ENCODE results near the gene UBA7.
"Not testable (repeated sequence)": the region's sequence is repeated elsewhere in the genome, so short reads cannot be mapped to it uniquely, and the experiment has no call there.

The UBA7 gene

GRCh38 chr3:49786357-49787181 lies 27.2 kb downstream of the UBA7 start, which contains the start of gene IP6K1:
TSS of gene IP6K1 (minus strand) at chr3:49786542. CDS start at chr3:49748040, 38,502 bp downstream.
- peak; percentile 99 to 100 for DNase-seq (ENCODE audit: low read depth in 2 of 2)

- no peak for DNase-seq (ENCODE audit: low read depth in 2 of 2)
Observed at GRCh38 chr3:49785565-49786356, 28.0 kb downstream of the UBA7 start.

- DNase-seq (ENCODE audit: low read depth in 2 of 2): not testable (repeated sequence)
Observed at GRCh38 chr3:49782277-49782676, 31.5 kb downstream of the UBA7 start.

DNA sequence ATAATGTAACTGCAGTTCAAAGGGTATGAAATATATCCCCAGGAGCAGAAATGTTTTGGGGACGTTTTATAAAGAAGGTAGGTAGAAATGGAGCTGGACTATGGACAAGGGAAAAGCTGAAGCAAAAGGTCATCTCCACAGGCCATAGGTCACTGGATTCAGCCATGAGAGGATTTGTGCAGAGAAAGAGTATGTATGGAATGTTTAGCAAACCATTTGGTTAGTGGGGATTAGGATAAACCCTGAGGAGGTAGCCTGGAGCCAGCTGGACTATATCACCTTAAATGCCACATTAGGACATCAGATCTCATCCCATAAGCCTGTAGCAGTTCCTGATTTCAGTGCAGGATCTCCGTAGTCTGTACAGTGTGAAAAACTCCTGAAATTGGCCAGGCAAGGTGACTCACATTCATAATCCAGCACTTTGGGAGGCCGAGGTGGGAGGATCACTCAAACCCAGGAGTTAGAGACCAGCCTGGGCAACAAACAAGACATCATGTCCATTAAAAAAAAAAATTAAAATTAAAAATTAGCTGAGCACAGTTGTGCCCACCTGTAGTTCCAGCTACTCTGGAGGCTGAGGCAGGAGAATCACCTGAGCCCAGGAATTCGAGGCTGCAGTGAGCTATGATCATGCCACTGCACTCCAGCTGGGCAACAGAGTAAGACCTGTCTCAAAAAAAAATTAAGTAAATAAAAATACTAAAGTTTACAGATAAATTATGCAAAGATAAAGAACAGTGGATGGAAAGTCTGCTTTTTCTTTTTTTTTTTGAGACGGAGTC lies 32.1 kb downstream of the UBA7 start:
- DNase-seq (ENCODE audit: low read depth in 2 of 2): no peak

- DNase-seq (ENCODE audit: low read depth in 2 of 2): not testable (repeated sequence)
Observed at GRCh38 chr3:49780975-49781365, 32.8 kb downstream of the UBA7 start.

GRCh38 chr3:49780080-49780974 lies 33.4 kb downstream of the UBA7 start:
- no peak for DNase-seq (ENCODE audit: low read depth in 2 of 2)

- DNase-seq (ENCODE audit: low read depth in 2 of 2): no peak
Observed at GRCh38 chr3:49779358-49780079, 34.2 kb downstream of the UBA7 start.

DNA sequence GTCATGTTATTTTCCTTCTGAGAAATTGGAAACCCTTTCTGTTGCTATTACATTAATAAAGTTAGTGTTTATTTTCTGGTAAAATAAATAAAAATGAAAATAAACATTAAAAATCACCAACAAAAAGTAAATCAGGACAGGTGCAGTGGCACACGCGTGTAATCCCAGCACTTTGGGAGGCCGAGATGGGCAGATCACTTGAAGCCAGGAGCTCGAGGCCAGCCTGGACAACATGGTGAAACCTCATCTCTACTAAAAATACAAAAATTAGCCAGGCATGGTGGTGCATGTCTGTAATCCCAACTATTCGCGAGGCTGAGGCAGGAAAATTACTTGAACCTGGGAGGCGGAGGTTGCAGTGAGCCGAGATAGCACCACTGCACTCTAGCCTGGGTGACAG lies 37.7 kb downstream of the UBA7 start:
- DNase-seq (ENCODE audit: low read depth in 2 of 2): not testable (repeated sequence)

GRCh38 chr3:49775538-49775937 lies 38.2 kb downstream of the UBA7 start:
- DNase-seq (ENCODE audit: low read depth in 2 of 2): no peak

- no peak for DNase-seq (ENCODE audit: low read depth in 2 of 2)
Observed at GRCh38 chr3:49772703-49773102, 41.0 kb downstream of the UBA7 start.

- DNase-seq (ENCODE audit: low read depth in 2 of 2): no peak
Observed at GRCh38 chr3:49771340-49771938, 42.3 kb downstream of the UBA7 start.

DNA sequence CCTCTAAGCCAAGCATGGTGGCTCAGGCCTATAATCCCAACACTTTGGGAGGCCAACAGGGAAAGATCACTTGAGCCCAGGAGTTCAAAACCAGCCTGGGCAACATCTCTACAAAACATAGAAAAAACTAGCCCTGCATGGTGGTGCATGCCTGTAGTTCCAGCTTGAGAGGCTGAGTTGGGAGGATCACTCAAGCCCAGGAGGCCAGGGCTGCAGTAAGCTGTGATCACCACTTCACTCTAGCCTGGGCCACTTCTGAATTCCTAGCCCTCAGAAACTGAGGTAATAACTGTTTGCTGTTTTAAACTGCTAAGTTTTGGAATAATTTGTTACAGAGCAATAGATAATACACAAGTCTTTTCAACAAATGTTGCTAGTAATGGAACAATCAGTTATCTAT lies 43.8 kb downstream of the UBA7 start:
- DNase-seq (ENCODE audit: low read depth in 2 of 2): no peak

DNA sequence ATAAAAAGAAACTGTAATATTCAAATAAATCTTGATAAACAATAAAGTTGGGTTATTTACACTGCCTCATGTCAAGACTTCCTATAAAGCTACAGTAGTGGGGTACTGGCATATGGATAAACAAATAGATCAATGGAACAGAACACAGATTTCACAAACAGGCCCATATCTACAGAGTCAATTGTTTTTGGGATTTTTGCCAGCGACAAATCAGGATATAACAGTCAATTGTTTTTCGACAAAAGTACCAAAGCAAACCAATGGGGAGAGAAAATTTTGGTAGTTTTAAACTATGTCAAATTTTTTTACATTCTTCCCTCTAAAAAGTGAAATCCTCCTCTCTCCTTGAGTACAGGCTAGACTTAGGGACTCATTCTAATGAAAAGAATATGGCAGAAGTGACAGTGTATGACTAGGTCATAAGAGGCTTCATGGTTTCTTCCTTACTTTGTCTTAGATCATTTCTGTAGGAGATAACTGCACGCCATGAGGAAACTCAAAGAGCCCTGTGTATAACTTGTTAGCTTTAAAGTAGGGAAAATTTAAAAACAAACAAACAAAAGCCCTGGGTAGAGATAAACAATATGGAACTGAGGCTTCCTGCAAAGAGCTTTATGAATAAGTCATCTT lies 44.4 kb downstream of the UBA7 start:
- DNase-seq (ENCODE audit: low read depth in 2 of 2): no peak

- no peak for DNase-seq (ENCODE audit: low read depth in 2 of 2)
Observed at GRCh38 chr3:49763981-49764380, 49.8 kb downstream of the UBA7 start.

- DNase-seq (ENCODE audit: low read depth in 2 of 2): no peak
Observed at GRCh38 chr3:49761661-49762060, 52.1 kb downstream of the UBA7 start.

GRCh38 chr3:49759226-49759625 lies 54.5 kb downstream of the UBA7 start:
- DNase-seq (ENCODE audit: low read depth in 2 of 2): no peak

GRCh38 chr3:49757197-49757596 lies 56.6 kb downstream of the UBA7 start:
- DNase-seq (ENCODE audit: low read depth in 2 of 2): no peak

GRCh38 chr3:49756036-49756435 lies 57.7 kb downstream of the UBA7 start:
- no peak for DNase-seq (ENCODE audit: low read depth in 2 of 2)

All from fibroblast of skin of left quadriceps (primary cell).